GM21381 (cell line): ENCODE data around the gene UBE2L3.

Source experiments
- ATAC-seq: cut with Tn5 transposase; IDR thresholded peaks from one replicate; pipeline ENCODE4 v1.9.1; 2021; ENCODE audit warnings: mild to moderate bottlenecking, moderate library complexity; ENCODE audit not compliant: unreplicated experiment

The UBE2L3 gene

GRCh38 chr22:21669026-21669425, 101.5 kb downstream of the UBE2L3 start:
- ATAC-seq = no peak

- no peak for ATAC-seq
Measured at GRCh38 chr22:21672107-21672629, 104.7 kb downstream of the UBE2L3 start.
